GM21423 (cell line): ENCODE data around the gene SLC23A3.

Experiments used
- ATAC-seq: cut with Tn5 transposase; IDR thresholded peaks from one replicate; pipeline ENCODE4 v1.9.1; 2021; ENCODE audit warnings: mild to moderate bottlenecking, moderate library complexity; ENCODE audit not compliant: unreplicated experiment

SLC23A3 gene

DNA sequence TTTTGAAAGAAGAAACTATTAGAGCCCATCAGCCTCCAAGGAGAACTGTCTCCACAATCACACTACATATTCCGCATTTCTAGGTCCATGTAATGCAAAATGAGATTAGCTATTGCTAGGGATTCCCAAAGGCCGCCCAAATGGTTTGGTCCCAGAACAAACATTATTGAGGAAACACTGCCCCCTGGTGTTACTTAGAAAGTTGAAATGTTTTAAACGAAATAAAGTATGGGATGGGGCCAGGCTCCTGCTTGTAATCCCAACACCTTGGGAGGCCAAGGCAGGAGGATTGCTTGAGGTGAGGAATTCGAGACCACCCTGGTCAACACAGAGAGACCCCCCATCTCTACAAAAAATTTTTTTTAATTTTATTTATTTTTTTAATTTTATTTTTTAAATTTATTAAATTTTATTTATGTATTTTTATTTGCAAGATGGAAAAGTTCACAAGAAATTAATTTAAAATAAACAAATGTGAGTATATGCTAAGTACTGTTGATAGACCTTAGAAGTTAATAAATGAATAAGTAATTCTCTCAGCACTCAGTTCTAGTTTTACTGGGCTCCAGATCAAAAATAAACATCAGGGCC, 14.7 kb downstream of the SLC23A3 start:
- ATAC-seq, result no peak

DNA sequence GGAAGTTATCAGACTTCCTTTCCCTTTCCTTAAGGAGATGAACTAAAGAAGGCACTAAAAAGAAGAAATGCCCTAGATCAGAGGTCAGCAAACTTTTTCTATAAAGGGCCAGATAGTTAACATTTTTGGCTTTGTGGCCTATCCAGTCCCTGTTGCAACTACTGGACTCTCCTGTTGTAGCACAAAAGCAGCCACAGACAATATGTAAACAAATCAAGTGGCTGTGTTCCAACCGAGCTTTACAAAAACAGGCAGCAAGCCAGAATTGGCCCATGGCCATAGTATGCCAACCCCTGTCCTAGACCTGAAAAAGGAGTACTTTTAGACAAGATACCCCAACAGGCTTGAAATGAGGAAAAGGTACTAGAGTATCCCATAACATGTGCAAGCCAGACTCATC, 20.2 kb downstream of the SLC23A3 start:
- no peak for ATAC-seq

DNA sequence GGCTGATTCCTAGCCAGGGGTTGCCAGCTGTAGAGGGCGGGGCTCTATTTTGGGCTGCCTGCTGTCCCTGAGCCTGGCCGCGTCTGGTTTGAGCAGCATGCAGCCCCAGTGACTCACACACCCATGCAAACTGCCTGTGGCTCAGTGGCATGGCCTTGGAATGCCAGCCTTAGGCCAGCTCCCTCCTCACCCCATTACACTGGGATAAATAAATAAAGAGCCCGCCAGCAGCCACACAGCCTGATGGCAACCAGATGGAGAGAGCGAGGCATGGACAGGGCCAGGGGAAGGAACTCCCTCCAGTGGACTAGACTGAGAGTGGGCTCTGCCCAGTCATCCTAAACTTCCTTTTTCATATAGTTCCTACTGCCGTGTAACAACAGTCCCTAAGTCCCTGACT, 27.5 kb downstream of the SLC23A3 start:
- no peak for ATAC-seq

DNA sequence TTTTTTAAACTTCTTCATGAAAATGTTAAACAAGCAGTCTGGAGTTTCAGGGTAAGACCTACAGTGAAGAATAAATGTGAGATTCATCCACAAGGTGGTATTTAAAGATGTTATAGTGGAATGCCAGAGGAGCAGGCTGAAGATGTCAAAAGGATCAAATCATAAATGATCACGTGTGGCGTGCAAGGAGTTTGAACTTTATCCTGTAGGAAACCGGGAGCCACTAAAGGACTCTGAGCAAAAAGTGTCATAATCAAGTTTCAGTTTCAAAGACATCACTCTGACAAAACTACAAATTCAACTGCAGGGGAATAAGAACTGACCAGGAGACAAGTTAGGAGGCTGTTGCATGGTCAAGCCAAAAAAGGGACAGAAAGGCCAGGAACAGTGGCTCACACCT, 29.1 kb downstream of the SLC23A3 start:
- no peak for ATAC-seq

DNA sequence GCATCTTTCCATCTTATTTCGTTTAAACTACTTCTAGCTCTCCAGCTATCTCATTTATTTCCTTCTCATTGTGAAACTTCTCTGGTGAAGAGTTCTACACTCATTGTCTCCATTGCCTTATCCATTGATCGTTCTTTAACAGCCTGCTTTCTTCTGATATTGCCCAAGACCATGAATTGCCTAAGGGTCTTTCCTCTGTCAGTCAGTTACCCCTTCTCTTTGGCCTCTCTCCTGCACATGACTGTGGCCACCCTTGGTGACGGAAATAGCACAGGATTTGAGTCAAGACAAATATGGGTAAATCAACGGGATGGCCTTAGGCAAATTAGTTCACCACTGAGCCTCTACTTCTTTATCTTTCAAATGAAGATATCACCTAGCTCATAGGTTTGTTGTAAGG, 35.9 kb downstream of the SLC23A3 start:
- ATAC-seq, result no peak

DNA sequence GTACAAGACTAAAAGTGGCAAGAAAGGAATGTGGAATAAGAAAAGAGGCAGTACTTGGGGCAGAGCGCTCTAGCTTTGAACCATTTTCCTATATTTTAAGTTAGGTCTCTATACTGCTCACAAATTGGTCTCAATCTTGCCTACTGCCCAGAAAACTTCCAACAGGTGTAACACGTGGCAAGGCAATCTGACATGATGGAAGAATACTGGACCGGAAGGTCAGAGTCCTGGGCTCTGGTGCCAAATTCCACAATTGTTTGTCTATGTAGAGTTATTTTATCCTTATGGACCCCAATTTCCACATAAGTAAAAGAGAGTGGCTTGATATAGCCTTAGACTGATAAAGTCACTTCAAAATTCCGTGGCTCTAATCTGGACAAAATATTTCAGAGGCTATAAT, 38.1 kb downstream of the SLC23A3 start:
- ATAC-seq, result no peak

DNA sequence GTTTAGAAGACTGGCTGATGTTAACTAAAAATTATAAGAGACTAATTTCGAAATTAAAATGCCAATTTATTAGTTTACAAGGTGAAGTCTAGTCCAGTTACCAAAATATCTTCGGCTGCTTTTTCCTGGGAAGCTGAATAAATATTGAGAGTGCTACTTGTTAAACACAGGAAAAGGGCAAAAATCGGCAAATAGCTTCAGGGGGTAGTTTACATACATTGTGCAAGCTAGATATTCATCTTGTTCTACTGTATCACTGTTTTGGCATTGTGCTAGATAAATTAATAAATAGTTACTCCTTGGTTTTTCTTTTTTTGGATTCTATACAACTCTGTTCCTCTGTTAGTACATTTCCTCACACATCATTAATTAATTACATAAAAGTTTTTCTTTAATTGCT, 38.5 kb downstream of the SLC23A3 start:
- no peak for ATAC-seq

DNA sequence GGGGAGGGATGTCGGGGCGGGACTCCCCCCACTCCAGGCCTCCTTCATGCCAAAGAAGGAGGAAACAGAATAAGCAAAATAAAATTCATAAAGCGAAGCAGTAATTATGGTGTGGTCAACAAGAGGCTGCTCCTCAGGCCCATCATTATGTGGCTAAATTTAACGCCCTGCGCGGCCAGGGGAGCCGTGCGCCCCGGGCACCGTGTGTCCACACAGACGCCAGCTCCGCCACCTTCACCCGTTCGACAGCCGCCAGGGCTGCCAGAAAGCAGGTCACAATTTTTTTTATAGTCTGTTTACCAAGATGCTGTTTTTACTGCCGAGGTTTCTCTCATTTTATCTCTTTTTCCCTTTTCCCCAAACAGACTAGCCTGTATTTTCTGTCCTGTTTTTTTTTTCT, 40.2 kb downstream of the SLC23A3 start:
- no peak for ATAC-seq

DNA sequence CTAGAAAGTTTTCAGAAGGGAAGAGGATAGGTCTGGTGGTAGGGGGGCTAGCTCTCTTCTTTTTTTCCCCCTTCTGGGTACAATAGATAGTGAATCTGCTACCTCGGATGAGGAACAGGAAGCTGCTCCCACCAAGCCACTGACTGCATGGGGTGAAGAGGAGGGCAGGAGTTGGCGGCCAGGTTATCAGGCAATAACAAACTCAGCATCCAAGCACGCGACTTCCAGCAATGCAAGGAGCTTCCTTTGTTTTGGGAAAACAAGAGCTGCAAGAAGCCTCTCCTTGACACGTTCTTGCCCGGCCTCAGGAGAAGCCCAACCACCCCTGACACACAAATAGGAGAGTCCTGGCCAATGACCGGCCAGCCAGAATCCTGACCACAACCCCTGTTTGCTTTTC, 41.4 kb downstream of the SLC23A3 start:
- no peak for ATAC-seq

DNA sequence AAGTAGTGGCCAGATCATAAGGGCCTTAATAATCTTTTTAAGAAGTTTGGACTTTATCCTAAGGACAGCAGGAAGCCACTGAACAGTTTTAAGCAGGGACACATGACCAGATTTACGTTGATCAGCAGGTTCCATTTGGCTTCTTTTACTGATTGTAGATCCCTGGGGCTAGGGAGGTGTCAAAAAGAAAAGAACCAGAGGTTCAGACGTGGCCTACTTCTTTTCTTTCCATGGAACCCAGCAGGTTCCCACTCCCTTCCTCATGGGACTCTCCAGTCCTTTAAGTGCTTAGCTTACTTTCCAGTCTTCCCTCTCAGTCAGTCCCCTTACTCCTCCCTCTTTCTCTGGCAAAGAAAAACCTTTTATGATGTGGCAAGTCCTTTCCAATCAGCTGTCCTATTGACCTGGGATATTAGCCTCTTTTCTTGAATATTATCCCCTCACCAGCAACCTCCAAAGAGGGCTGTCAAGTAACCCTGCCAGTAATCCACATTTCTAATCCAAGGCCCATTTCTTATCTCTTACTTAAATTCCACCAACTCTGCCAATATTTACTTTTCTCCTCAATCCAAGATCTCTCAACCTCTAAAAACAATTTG, 42.7 kb downstream of the SLC23A3 start:
- no peak for ATAC-seq

DNA sequence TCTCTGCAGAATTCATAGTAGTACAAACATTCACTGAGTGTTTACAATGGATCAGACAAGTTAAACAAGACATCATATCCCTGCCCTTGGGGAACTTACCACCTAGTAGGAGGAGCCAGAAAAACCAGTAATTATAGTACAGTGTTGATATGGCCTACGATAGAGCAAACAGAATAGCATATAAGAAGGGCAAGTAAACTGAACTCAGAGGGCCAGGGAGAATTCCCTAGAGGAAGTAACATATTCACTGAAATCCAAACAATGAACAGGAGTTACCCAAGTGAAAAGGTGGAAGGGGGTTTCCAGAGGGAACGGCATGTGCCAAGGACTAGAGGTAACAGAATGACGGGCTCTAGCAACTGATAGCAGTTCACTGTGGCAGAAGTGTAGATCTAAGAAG, 43.3 kb downstream of the SLC23A3 start:
- ATAC-seq, result no peak

DNA sequence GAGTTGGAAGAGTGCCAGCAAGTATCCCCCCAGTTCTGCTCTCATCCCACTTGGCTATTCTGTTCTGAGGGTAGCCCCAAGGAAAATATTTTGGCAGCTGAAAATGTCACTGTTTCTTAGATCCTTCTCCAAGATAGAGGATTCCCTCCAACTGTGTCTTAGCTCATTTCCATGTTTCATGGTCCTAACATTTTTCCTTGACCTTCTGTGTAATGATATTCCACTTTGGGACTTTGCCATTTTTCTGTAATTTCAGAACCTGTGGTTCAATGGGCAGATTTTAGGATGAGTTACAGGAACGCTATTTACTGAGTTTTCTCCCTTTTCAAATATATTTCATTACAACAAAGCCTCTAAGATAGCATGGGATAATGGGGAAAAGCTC, 44.0 kb downstream of the SLC23A3 start:
- ATAC-seq, result no peak

DNA sequence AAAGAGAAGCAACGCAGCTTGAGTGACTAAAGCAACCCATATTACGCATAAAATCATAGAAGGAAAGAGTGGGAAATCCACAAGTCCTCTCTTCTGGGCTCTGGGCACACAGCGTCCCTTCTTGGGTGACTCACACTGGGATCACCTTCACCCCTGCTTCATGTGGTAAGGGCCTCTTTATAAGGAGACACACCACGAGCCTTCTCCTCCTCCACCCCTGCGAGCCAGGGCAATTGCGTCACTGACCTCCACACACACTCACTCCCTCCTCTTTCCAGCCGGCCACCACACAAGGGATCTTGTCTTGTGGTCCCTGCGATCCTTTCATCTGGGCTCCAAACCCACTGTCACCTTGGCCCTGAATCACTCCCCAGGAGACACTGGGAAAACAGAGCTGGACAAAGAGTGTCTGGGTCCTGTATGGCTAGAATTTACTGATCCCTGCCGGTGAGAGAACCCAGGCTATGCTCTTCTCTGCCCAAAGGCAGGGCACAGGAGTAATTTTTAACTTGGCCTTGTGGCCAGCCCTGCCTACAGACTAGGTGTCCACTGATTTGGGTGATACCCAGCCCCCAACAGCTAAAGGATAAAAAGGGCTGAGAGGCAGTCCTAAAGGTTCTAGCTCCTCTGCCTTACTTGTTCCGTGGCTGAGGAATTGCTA, 44.5 kb downstream of the SLC23A3 start:
- no peak for ATAC-seq

DNA sequence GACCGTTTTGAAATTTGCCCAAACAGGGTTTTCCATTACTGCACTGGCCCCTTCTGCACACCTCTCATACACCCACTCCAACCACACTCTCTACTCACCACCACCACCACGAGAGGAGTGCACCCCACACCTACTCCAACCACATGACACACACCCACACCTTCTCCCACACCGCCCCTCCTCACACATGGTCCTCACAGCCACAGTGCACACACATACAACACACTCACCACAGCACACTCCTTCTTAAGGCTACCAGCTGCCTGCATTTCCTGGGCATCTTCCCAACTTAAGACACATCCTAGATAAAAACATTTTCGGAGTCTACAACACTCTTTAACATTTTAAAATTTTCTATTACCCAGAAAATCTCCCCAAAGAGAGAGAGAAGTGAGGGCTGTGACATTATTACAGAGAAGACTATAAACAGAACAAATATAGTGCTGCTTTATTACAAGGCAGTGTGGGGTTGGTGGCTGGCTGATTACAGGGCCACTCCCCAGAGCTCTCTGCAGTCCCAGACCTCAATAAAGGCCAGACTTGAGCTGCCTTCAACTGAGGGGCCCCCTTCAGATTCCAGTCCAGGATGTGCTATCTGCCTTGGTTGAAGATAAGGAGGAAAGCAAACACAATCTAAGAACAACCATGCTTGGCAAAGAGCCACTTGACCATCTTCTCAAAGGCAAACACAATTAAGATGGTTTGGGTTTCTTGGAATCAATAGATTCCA, 45.3 kb downstream of the SLC23A3 start:
- no peak for ATAC-seq

DNA sequence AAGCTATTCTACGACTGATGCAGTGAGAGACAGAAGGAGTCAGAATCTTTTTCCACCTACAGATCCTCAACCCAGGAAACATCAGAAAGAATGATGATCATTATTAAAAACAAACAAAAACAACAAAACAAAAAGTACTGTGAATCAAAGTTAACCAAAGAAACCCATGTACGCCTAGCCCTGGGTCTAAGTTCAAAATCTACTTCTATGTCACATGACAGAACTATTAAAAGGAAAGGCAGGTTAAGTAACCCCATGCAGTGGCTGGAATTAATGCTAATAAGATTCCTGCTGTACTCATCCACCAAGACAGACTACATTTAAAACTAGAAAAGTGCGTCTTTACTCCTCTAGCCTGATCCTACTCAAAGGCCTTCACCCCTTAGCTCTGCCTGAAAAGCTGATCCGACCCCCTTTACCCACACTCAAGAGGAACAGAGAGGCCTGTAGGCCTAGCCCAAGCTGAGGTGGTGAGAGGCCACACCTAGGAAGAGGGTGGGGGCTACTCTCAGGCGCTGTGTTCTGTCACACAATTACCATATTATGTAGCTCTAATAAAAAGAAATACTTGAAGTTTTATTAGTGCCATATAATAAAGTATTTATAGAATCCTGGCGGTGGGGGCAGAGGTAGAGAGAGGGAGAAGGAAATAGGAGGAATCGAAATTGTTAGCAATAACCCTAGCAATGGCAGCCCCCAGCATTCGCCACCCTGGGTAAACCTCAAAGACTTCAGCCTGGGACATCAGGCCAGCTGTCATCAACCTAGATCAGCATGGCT, 46.3 kb downstream of the SLC23A3 start:
- no peak for ATAC-seq

DNA sequence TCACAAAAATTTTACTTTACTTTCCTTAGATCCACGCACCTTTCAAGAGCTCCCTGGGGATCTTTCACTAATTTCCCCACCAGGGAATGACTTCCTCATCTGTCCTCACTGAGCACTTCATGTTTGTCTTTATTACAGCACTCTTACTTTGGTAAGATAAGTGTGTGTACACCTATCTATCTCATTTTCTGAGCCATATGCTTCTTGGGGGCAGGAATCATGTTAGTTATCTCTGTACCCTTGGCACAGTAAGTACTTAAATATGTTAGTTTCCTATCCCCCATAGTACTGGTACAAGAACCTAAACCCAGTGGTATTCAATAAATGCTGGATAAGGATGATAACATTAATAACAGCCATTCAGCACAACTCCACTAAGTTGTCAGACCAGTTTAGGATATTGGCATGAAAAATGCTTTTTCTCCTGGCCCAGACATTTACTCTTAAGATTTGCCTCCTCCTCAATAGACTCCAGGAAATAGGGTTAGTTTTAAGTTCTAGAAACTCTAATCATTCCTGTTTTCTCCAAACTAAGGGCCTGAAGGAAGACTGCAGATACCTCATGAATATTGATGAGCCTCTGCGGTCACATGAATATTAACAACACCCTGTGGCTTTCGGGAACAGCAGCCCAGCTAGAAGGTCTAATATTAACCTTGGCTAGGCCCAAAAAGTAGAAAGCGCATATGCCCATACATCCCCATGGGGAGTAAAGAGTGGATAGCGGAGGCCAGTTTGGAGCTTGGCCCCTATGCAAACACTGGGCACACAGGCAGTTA, 47.4 kb downstream of the SLC23A3 start:
- no peak for ATAC-seq

DNA sequence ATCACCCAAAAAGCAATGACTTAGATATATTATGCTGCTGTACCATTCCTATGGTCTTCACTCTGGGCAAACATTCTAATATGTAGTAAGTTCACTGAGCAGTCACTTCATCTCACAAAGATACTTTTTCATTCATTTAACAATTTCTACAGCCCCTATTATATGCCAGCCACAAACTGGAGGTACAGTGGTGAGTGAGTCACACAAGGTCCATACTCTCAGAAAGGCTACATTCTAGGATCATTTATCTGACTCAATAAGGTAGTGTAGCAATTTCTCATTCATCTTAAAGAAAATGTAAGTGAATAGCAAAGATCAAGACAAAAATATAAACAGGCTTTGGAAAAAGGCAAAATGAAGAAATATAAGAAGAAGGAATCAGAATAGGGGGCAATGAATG, 49.7 kb downstream of the SLC23A3 start:
- ATAC-seq, result no peak

DNA sequence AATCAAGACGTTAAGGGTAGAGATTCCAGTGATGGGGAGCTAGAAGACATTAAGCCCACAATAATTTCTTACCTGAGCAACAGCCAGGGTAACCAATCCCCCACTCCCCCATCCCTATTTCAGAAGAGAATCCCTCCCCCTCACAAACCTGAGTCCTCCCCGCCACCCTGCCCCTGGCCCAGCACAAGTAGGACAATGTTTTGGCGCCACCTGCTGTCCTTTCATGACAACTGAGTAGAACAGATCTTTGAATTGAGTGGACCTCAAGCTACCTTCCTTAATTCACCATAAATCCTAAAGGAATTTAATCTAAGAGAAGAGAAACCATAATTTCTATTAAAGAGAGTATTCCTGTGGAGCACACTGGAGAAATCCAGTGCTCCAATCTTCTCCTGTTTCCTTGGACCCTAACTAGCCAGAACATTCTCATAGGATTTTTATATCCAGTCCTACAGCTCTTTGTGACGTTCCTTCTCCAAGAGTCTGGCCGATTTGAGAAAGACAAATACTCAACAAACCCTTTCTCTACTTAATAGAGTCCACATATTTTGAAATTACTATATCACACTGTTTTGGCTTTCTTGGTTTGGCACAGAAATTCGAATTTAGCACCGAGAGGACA, 50.3 kb downstream of the SLC23A3 start:
- ATAC-seq, result no peak

DNA sequence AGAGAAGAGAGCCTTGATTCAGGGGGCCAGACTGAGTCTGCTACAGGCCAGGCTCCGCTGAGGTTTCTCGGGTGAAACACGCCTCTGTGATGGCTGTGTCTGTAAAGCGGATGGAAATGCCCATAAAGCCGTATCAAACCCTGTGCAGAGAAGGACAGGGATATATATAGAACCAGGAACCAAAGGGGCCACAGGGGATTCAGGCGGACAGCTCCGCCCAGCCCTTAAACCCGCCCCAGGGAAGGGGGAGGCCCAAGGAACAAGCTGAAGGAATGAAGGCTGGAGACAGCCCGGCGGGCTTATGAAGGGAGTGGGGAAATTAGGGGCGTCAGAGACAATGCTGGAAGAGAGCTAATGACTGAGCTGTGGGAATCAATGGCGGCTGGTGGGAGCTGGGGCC, 51.3 kb downstream of the SLC23A3 start:
- no peak for ATAC-seq
